Colon (tissue), 2 donors: ENCODE data around the gene NECAB2.

Experiments used
- FAIRE-seq: peaks from 2 replicates; lab custom pipeline; 2012; peaks lifted over from hg19 to GRCh38; lab: Jason Lieb, UNC
- donor health status: control.
- donor health status: control.

NECAB2 gene

GRCh38 chr16:83967091-83967490 lies 953 bp upstream of the NECAB2 start:
- no peak for FAIRE-seq

- FAIRE-seq: no peak
Observed at GRCh38 chr16:83968306-83968851, 335 bp downstream of the NECAB2 start.

- FAIRE-seq: no peak
Observed at GRCh38 chr16:83968891-83969649, 1.0 kb downstream of the NECAB2 start.

- no peak for FAIRE-seq
Observed at GRCh38 chr16:83969771-83970429, 1.9 kb downstream of the NECAB2 start.

GRCh38 chr16:83970430-83970815 lies 2.4 kb downstream of the NECAB2 start:
- FAIRE-seq: no peak

GRCh38 chr16:83971165-83972130 lies 3.4 kb downstream of the NECAB2 start:
- FAIRE-seq: no peak

GRCh38 chr16:83972256-83973008 lies 4.4 kb downstream of the NECAB2 start:
- FAIRE-seq: no peak

- no peak for FAIRE-seq
Observed at GRCh38 chr16:83973077-83973476, 5.0 kb downstream of the NECAB2 start.

GRCh38 chr16:83973581-83974385 lies 5.7 kb downstream of the NECAB2 start:
- FAIRE-seq: no peak

GRCh38 chr16:83974475-83974874 lies 6.4 kb downstream of the NECAB2 start:
- FAIRE-seq: no peak

GRCh38 chr16:83975590-83976260 lies 7.7 kb downstream of the NECAB2 start:
- no peak for FAIRE-seq

- FAIRE-seq: no peak
Observed at GRCh38 chr16:83977056-83977815, 9.2 kb downstream of the NECAB2 start.

- no peak for FAIRE-seq
Observed at GRCh38 chr16:83978401-83978904, 10.4 kb downstream of the NECAB2 start.

- no peak for FAIRE-seq
Observed at GRCh38 chr16:83979441-83979840, 11.4 kb downstream of the NECAB2 start.

GRCh38 chr16:83980794-83981193 lies 12.8 kb downstream of the NECAB2 start:
- no peak for FAIRE-seq

GRCh38 chr16:83981799-83982198 lies 13.8 kb downstream of the NECAB2 start:
- no peak for FAIRE-seq

GRCh38 chr16:83983491-83983890 lies 15.4 kb downstream of the NECAB2 start:
- FAIRE-seq: no peak

- no peak for FAIRE-seq
Observed at GRCh38 chr16:83989300-83989699, 21.3 kb downstream of the NECAB2 start.

GRCh38 chr16:83990492-83990891 lies 22.4 kb downstream of the NECAB2 start:
- no peak for FAIRE-seq
